NCI-H2196 (cell line): ENCODE measurements around the gene USP40.

Experiments used
- DNase-seq: peaks from one replicate; lab custom pipeline; 2025; ENCODE audit not compliant: unreplicated experiment; lab: John Stamatoyannopoulos, UW

USP40 gene

DNA sequence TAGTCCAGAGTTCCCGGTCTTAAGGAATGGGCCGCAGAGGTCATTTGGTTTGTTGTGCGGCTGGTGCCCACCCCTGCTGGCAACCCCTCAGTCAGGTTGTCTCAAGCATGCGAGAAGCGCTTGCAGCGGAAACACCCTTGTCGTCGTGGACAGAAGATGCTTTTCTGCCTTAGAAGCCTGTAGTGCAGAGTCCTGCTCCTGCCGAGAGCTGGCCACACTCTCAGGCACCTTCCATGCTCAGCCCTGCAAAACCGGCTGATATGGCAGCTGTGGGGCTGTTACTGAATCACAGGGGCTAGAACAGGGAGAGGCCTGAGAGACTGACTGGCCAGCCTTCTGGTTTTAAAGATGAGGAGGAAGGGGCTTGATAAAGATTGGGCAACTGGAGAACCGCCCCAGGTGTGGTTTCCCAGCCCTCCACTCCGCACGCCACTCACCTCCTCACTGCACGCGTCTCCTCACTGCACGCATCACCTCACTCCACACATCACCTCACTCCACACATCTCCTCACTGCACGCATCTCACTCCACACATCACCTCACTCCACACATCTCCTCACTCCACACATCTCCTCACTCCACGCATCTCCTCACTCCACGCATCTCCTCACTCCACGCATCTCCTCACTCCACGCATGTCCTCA lies 103.6 kb downstream of the USP40 start:
- no peak for DNase-seq

DNA sequence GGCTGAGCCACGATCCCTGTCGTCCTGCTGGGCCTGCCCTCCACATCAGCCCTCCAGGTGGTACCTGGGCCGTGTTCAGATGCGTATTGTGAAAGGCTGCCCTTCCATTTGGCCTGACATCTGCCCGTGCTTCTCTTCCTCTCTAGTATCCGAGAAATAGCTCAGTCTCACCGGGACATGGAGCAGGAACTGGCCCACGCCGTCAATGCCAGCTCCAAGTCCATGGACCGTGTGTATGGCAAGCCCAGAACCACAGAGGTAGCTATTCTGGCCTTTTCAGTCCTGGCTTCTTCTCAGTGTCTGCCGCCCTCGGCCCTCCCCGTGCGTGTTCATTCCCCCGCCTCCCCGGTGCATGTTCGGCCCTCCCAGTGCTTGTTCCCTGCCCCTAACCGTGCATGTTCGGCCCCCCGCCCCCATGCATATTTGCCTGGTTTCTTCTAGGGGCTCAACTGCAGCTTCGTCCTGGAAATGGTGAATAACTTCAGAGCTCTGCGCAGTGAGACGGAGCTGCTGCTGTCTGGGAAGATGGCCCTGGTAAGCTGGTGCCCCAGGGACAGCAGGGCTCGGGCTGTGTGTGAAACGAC lies 104.3 kb downstream of the USP40 start:
- DNase-seq, result no peak

DNA sequence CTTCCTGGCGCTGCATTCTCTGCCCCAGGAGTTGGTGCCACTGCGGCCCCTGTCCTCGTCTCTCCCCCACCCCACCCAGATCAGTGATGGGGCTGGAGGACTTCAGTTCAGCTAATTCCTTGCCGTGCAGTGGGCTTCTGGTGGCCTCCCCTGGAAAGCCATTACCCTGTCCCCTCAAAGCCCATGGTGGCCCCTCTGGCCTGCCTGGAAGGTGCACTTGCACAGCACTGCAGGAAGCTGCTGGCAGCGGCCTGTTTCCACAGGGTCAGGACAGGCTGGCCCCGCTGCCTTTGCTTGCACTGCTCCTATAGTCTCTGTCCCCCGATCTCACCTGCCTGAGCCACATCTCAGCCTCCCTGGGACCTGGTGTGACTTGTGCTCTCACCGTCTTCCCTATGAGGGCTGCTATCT lies 105.1 kb downstream of the USP40 start:
- DNase-seq, result peak; percentile 41

DNA sequence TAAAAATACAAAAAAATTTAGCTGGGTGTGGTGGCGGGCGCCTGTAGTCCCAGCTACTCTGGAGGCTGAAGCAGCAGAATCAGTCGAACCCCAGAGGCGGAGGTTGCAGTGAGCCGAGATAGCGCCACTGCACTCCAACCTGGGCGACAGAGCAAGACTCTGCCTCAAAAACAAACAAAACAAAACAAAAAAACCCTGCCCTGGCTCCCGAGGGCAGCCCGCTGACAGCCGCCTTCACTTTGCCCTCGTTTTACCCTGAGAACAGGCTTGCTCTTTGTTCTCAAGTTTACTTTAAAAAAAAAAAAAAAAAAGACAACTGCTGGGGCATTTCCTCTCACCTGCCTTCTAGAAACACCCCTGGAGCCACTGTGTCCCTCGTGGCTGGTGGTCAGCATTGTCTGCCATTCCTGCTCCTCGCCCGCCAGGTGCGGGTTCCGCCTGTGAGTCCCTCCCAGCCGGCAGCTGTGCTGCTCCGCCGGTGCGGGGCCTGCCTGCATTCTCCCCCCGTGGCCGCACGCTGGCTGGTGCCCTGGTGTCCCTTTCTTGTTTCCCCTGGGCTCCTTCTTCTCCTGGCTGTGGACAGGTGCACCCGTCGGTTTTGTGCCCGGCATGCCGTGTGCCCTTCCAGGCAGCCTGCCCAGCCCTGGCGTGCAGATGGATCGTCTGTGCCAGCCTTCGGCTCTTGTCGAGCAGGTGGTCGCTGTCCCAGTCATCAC lies 105.7 kb downstream of the USP40 start:
- DNase-seq, result peak; percentile 88

DNA sequence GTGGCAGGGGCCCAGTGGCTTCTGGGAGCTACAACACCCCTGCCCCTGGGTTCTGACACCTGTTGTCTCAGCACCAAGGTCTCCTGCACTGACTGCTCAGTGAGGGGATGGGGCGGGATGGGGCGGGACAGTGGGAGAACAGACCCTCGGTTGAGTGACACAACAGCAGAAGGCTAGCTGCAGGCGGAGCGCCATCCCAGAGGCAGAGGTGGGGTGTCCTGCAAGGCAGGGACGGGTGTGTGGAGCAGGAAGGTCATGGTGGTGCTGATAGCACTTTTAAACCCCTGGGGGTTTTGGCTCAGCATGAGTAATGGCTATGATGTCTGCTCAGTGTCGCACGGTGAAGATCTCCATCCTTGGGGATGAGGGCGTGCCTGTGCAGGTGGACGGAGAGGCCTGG lies 107.2 kb downstream of the USP40 start:
- no peak for DNase-seq

DNA sequence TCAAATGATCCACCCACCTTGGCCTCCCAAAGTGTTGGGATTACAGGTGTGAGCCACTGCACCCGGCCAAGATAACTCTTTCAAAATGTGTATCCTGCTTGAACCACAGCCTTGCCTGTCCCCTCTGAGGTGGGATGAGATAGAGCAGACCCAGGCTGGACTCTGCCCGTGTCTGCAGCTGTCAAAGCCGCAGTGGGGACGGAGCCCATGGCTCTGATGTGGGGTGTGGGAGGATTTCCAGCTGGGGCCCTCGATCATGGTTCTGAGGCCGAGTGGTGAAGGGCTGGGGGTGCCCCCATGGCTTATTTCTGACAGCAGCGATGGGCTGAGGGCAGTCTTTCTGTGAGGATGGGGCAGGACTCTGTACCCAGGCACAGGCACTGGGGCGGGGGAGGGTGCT lies 107.8 kb downstream of the USP40 start:
- DNase-seq, result no peak

DNA sequence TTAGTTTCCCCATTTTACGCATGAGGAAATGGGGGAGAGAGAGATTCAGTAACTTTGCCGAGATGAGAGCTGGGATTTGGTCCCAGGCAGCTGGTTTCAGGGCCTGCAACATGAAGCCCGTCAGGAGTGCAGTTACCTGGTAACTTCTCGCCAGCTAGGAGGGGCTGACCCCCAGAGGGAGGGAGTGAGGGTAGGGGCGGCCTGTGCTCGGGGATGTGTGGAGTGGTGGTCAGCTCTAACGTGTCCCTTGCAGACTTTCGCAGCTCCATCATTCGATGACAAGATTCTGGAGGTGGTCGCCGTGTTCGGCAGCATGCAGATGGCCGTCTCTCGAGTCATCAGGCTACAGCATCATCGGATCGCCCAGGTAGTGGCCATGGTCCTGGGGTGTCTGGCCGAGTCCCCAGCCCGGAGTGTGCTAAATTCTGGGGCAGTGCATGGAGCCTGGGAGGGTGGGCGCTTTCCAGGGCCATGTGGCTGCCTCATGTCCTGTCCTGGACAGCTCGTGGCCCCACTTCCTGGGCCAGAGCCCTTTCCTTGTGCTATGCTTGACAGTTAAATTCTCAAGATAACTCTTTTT lies 108.5 kb downstream of the USP40 start:
- no peak for DNase-seq

DNA sequence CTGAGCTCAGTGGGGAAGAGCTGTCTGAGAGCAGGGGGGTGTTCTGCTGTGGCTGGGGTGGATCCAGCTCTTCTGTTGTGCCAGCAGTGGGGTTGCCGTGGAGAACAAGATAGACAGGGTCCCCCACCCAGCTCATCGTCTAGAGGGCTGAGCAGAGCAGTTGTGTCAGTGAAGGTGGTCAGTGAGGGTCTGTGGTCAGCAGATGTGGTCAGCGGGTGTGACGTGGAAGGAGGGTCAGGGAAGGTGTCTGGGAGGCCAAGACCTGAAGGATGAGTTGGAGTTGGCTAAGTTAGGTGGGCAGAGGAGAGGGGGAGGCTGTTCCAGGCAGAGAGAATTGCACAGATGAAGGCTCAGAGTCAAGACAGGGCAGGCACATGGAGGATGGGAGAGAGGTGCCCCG lies 109.2 kb downstream of the USP40 start:
- no peak for DNase-seq

DNA sequence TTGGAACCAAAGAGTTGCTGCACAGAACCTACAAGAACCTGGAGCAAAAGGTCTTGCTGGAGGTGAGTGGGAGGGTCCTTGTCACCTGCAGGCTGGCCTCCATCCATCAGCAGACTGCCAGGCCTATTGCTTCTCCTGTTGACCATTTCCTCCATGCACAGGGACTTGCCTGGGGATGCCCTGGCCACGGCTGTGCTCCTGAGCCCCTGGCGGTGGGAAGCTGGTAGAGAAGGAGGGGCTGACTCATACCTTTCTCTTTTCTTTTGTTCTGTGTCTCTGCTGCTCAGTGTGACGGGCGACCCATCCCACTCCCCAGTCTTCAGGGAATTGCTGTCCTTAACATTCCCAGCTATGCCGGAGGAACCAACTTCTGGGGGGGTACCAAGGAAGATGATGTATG lies 109.6 kb downstream of the USP40 start:
- DNase-seq, result no peak

DNA sequence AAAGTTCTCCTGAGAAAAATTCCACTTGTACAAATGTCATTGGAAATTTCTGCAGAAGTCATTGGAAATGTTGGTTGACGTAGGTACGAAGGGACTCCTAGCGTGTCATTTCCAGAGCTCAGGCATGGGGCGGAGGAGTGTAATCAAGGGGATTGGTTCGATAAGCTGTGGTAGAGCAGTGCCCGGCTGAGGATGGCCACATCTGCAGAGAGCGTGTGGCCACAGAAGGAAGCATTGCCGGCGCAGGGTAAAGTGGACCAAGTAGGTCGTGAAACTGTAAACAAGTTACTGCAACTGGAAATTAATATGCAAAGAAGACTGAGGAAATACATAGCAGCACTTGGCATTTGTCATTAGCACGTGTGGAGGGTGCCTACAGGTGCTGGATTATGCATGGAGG lies 110.5 kb downstream of the USP40 start:
- DNase-seq, result no peak

DNA sequence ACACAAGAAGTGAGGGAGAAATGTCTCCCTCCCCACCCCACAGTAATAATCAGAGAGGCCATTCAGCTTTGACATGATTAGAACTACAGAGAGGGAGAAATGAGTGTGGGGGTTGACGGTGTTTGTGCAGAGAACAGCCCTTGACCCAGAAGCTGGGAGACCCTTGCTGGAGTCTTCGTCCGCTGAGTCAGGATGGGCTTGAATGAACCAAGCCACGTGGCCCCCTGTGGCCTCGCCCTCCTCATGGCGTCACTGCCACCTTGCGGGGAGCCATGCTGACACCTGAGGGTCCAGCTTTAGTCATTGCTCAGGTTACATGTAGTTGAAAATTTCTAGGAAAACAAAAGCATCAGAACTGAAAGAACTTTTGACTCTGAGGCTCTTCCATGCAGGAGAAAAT lies 111.1 kb downstream of the USP40 start:
- DNase-seq, result no peak

DNA sequence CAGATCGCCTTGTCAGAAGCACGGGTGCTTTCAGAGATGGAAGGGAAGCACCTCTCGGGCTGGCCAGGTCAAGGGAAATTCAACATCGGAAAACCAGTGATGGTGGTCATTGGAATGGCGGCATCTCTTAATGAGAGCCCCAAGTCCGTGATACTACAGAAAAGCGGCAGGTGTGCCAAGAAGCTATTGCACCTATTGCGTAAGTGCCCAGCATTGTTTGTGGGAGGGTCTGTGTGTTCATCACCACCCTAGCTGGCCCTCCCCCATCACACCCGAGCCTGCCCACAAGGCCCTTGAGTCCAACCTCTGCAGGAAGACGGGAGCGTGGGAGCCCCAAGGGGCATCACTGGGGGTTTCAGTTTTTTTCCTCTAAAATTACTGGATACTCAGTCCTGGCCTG lies 111.6 kb downstream of the USP40 start:
- DNase-seq, result no peak

DNA sequence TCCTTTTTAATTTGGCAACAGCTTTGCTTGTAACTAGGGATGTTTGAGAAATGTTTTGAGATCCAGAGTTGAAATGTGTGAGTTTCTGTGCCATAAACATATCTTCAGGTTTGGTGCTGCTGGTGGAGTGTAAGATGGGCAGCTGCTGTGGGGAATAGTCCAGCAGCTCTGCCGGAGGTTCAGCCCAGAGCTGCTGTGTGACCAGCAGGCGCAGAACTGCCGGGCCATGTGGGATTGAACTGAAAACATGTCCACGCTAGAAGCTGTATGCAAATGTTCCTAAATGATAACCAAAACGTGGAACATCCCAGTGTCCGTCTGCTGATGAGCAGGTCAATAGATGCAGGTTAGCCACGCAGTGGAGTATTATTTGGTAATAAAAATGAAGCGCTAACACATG lies 112.7 kb downstream of the USP40 start:
- no peak for DNase-seq

DNA sequence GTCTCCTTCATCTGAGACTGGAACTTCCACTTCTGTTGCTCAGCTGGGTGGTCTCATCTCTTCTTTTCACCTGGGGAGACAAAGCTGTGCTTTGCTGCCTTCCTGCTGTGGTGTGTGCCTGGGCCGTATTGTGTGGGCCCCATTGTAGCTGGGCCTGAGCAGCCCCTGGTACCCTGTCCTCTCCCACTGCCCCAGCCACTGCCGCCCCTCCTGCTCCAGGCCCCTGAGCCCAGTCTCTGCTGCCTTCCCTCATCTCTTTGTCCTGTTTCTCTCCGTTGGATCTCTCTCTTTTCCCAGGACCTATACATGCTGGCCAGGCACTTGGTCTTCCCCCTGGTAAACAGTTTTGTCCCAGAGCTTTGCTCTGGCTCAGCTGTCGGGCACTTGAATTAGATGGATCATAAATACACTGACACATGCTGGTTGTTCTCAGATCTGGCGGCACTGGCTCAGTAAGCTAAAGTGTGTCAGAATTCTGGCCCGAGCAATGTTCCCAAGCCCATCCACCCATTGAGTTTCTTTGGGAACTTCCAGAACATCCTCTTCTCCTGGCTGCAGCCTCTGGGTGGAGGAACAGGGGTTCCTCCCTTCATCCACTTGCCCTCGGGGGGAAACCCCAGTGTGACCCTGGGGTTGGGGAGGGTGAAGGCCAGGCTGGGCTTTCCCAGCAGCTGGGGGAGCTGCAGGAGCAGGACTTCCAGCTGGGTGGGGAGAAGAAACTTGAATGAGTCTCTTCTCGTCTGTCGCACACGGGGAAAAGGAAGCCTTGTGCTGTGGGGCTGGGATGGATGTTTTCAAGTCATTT lies 113.3 kb downstream of the USP40 start:
- no peak for DNase-seq

DNA sequence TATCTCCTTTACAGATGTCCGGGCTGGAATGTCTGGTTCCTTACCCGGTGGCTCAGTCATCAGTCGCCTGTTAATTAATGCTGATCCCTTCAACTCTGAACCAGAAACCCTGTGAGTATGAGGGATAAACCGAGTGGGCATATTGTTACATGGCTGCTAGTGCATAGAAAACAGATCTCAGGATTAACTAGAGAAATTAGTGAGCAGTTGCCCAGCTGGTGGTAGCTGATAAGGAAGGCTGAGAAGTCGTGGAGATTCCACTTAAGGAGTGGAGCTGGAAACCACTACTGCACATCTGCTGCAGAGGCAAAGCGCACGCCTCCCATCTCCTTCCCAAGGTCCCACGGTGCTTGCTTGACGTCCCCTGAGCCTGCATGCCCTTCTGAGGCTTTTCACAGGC lies 114.6 kb downstream of the USP40 start:
- DNase-seq, result no peak

DNA sequence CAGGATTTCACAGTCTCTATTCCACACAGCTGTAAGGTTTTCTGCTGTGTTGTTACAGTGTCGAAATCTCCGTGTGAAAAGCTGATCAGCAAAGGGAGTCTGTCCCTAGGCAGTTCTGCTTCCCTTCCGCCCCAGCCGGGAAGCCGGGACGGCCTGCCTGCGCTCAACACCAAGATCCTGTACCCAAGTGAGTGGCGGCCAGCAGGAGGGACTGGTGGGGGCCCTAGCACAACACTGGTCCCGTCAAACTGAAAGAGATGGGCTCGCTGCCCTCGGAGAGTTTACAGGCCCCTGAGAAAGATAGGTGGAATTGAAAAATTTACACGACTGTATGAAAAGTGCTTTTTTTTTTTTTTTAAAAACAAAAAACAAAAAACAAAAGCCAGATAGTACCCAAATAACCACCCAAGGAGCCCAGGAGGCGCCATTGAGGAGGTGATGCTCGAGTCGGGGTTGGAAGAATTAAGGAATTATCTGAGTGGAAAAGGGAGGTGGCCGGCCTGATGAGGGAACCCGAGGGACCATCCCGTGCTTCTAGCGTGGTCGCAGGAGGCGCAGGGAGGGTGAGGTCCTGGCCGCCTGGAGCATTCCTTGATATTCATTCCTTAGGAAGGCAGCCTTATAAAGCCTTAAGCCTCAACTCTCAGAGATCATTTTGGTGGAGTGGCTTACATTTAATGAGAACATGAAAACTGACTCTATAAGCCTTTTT lies 115.6 kb downstream of the USP40 start:
- DNase-seq, result no peak

DNA sequence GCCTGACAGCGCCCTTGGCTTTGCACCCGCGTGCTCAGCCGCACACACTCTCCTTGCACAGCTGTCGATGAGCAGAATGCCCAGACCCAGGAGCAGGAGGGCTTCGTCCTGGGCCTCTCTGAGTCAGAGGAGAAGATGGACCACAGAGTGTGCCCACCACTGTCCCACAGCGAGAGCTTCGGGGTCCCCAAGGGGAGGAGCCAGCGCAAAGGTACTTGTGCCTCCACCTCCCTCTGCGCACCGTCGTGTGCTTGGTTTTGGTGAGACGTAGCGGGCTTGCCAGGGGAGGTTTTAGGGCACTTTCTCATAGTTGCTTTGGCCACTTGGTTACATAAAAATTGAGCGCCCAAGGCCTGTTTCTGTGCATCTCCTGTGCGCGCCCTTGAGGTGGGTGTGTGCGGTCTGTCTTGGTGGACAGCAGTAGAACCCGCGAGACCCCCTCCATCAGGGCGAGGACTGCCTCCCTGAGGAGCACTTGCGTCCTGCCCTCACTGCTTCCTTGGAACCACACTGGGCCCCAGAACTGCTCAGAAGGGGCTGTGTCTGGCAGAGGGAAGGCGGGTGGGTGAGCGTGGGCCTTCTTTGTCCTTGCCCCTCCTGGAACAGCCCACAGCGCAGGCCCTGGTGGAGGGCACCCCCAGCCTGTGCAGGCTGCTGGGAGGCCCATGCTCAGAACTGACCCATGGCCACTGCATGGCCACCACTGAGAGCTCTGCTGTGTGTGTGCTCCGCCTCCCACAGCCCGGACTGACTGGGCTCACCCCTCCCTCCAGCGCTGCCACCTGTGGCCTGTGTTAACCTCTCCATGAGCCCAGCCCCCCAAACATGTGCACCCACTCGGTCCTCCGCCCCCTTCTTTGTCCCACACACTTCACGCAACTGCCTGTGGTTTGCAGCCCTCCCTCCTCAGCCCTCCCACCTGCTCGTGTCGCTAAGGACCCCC lies 116.4 kb downstream of the USP40 start:
- no peak for DNase-seq

DNA sequence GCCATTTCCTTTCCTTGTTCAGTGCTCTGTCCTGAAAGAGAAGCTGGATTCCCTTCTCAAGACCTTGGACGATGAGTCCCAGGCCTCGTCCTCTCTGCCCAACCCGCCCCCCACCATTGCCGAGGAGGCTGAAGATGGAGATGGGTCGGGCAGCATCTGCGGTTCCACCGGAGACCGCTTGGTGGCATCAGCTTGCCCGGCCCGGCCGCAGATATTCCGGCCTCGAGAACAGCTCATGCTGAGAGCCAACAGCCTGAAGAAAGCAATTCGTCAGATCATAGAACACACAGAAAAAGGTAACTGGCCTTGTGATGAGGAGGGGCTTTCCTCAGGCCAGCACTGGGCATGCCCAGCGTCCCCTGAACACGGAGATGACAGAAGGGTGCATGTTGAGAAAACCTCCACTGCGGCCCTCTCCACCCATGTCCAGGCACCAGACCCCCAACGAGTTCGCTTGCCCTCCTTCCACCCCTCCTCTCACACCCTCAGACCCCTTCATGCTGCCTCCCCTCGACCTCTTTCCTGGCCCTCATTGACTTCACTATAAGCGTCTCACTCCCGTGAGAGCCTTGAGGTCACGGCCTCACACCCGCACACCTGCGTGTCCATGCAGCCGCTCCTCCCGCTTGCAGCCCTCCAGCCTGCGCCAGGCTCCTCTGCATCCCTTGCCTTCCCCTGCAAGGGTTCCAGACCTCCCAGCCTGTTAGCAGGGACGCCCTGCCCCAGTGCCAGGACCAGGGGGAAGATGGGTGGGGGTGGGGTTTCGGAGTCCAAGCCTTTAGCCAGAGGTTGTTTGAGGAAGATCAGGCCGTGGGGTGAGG lies 117.3 kb downstream of the USP40 start:
- peak; percentile 62 for DNase-seq

DNA sequence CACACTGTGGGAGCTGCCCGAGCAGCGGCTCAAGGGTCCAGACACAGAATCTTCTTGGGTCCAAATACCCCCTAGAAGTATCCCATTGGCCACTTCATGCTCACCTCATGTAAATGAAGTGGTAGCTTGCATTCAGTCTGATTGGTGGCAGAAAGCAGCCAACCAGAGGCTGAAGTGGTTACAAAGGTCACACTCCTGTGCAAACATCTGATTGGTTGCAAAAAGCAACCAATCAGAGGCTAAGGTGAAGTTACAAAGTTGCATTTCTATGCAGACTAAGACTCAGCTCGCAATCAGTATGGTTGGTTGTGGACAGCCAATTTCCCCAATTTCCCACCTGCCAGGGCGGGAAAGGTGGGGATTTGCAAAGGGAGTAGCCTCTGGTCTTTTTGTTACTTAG lies 118.0 kb downstream of the USP40 start:
- DNase-seq, result no peak
